H9 (cell line): ENCODE measurements around the gene CYP2B6. TPM values are rescaled to one million over a fixed set of nuclear protein-coding genes. Genes with fewer than 3 reads are reported as not detected.

Source experiments
- DNase-seq: peaks from one replicate; pipeline ENCODE4 v3.0.0-alpha.2; 2017
- H2AFZ ChIP-seq: one replicate; pipeline ENCODE4 v1.6.1; 2013; ENCODE audit warnings: mild to moderate bottlenecking, low read length, control low read depth, moderate library complexity
- H2AK5ac ChIP-seq: 2 replicates; pipeline ENCODE4 v1.6.1; 2013; ENCODE audit warnings: low read length, control low read depth, mixed read lengths; ENCODE audit not compliant: insufficient read length
- H2BK120ac ChIP-seq: one replicate; pipeline ENCODE4 v1.6.1; 2013; ENCODE audit warnings: low read depth, mild to moderate bottlenecking, low read length, control low read depth, inconsistent platforms; ENCODE audit not compliant: poor library complexity, severe bottlenecking
- H2BK12ac ChIP-seq: 2 replicates; pipeline ENCODE4 v1.6.1; 2013; ENCODE audit warnings: low read length, control low read depth, mixed read lengths, low read depth; ENCODE audit not compliant: insufficient read length
- H2BK15ac ChIP-seq: 2 replicates; pipeline ENCODE4 v1.6.1; 2013; ENCODE audit warnings: low read depth, low read length, control low read depth
- H2BK20ac ChIP-seq: one replicate; pipeline ENCODE4 v1.6.1; 2013; ENCODE audit warnings: low read depth, mild to moderate bottlenecking, low read length, control low read depth, inconsistent platforms; ENCODE audit not compliant: poor library complexity, severe bottlenecking
- H2BK5ac ChIP-seq: 2 replicates; pipeline ENCODE4 v1.6.1; 2013; ENCODE audit warnings: low read length, control low read depth, mixed read lengths; ENCODE audit not compliant: insufficient read length
- H3K14ac ChIP-seq: 2 replicates; pipeline ENCODE4 v1.6.1; 2013; ENCODE audit warnings: low read length, control low read depth; ENCODE audit not compliant: insufficient read depth
- H3K18ac ChIP-seq: 2 replicates; pipeline ENCODE4 v1.6.1; 2013; ENCODE audit warnings: low read depth, mild to moderate bottlenecking, mixed read lengths, low read length, control low read depth; ENCODE audit not compliant: insufficient read length
- H3K23ac ChIP-seq: 2 replicates; pipeline ENCODE4 v1.6.1; 2013; ENCODE audit warnings: low read length, control low read depth, mixed read lengths, low read depth; ENCODE audit not compliant: insufficient read length
- H3K23me2 ChIP-seq: 2 replicates; pipeline ENCODE4 v1.6.1; 2013; ENCODE audit warnings: low read depth, mild to moderate bottlenecking, mixed read lengths, low read length, control low read depth; ENCODE audit not compliant: insufficient read length, poor library complexity, severe bottlenecking
- H3K27ac ChIP-seq: 2 replicates; pipeline ENCODE4 v1.5.1; 2013; ENCODE audit warnings: low read length, control low read depth, mixed read lengths, low read depth; ENCODE audit not compliant: insufficient read length
- H3K27me3 ChIP-seq: 2 replicates; pipeline ENCODE4 v1.6.1; 2013; ENCODE audit warnings: low read length, control low read depth, inconsistent platforms; ENCODE audit not compliant: insufficient read depth
- H3K4ac ChIP-seq: 2 replicates; pipeline ENCODE4 v1.6.1; 2013; ENCODE audit warnings: low read depth, mild to moderate bottlenecking, control low read depth, inconsistent platforms, low read length, moderate library complexity
- H3K4me1 ChIP-seq: 2 replicates; pipeline ENCODE4 v1.6.1; 2013; ENCODE audit warnings: low read length, control low read depth, inconsistent platforms; ENCODE audit not compliant: insufficient read depth
- H3K4me2 ChIP-seq: 2 replicates; pipeline ENCODE4 v1.6.1; 2013; ENCODE audit warnings: low read length, control low read depth, mixed read lengths; ENCODE audit not compliant: insufficient read length, insufficient read depth
- H3K56ac ChIP-seq: 2 replicates; pipeline ENCODE4 v1.6.1; 2013; ENCODE audit warnings: low read depth, mild to moderate bottlenecking, mixed read lengths, low read length, control low read depth; ENCODE audit not compliant: insufficient read length
- H3K79me1 ChIP-seq: 2 replicates; pipeline ENCODE4 v1.6.1; 2013; ENCODE audit warnings: low read depth, mild to moderate bottlenecking, moderate library complexity, low read length, control low read depth, inconsistent platforms; ENCODE audit not compliant: insufficient read depth, poor library complexity, severe bottlenecking
- H3K79me2 ChIP-seq: 2 replicates; pipeline ENCODE4 v1.6.1; 2013; ENCODE audit warnings: low read length, control low read depth, inconsistent platforms; ENCODE audit not compliant: insufficient read depth
- H3K9ac ChIP-seq: 2 replicates; pipeline ENCODE4 v1.6.1; 2013; ENCODE audit warnings: low read length, control low read depth, mixed read lengths; ENCODE audit not compliant: insufficient read length; ENCODE audit errors: extremely low read depth
- H3K9me3 ChIP-seq: one replicate; pipeline ENCODE4 v1.6.1; 2013; ENCODE audit warnings: low read depth, low read length, inconsistent platforms; ENCODE audit not compliant: control insufficient read depth
- H3T11ph ChIP-seq: one replicate; pipeline ENCODE4 v1.6.1; 2013; ENCODE audit warnings: mild to moderate bottlenecking, low read length, control low read depth, inconsistent platforms
- H4K20me1 ChIP-seq: one replicate; pipeline ENCODE4 v1.6.1; 2013; ENCODE audit not compliant: control insufficient read depth, insufficient read length, insufficient read depth
- H4K5ac ChIP-seq: 2 replicates; pipeline ENCODE4 v1.6.1; 2013; ENCODE audit warnings: low read depth, mild to moderate bottlenecking, mixed read lengths, low read length, control low read depth; ENCODE audit not compliant: insufficient read length
- H4K8ac ChIP-seq: replicated peaks from 2 replicates; pipeline ENCODE4 v1.6.1; 2013; ENCODE audit warnings: low read length, control low read depth, mixed read lengths, low read depth; ENCODE audit not compliant: insufficient read length
- H4K91ac ChIP-seq: 2 replicates; pipeline ENCODE4 v1.6.1; 2013; ENCODE audit warnings: low read depth, mild to moderate bottlenecking, moderate library complexity, mixed read lengths, low read length, control low read depth; ENCODE audit not compliant: insufficient read length
- H3K27ac Mint-ChIP-seq, 3 experiments: 2 replicates in 2 of 3; 3 replicates in 1 of 3; pipeline ENCODE4 v1.8.0; 2020 to 2021; ENCODE audit warnings: mixed read lengths in 3 of 3, mild to moderate bottlenecking in 1 of 3, moderate library complexity in 1 of 3
- H3K27me3 Mint-ChIP-seq: 2 replicates; pipeline ENCODE4 v1.8.0; 2021; ENCODE audit warnings: low read depth, mild to moderate bottlenecking, moderate library complexity, mixed read lengths
- H3K36me3 Mint-ChIP-seq, 3 experiments: 2 replicates in 2 of 3; 3 replicates in 1 of 3; pipeline ENCODE4 v1.8.0; 2020 to 2021; ENCODE audit warnings: low read depth in 3 of 3, mixed read lengths in 3 of 3; ENCODE audit not compliant: insufficient read depth in 1 of 3
- H3K4me1 Mint-ChIP-seq, 2 experiments: 2 replicates each; pipeline ENCODE4 v1.8.0; 2020; ENCODE audit warnings: mixed read lengths in 2 of 2
- H3K4me3 Mint-ChIP-seq, 2 experiments: 2 replicates in 1 of 2; 3 replicates in 1 of 2; pipeline ENCODE4 v1.8.0; 2020 to 2021; ENCODE audit warnings: mild to moderate bottlenecking in 2 of 2, mixed read lengths in 2 of 2, moderate library complexity in 1 of 2
- H3K9me3 Mint-ChIP-seq, 2 experiments: 2 replicates in 1 of 2; 3 replicates in 1 of 2; pipeline ENCODE4 v1.8.0; 2020; ENCODE audit warnings: mild to moderate bottlenecking in 2 of 2, mixed read lengths in 2 of 2, moderate library complexity in 1 of 2
- CTCF ChIP-seq: fragments of 200-600 bp; sonication (generic); conservative IDR thresholded peaks from 3 replicates; pipeline ENCODE4 v1.8.0; 2021; ENCODE audit warnings: antibody characterized with exemption, mild to moderate bottlenecking
- WGBS: extraction: QIAGEN DNeasy Blood & Tissue Kit; methylation state at CpG from one replicate; pipeline ENCODE4 v1.1.7; 2013; ENCODE audit warnings: missing lambda C conversion rate, low lambda C conversion rate, mixed read lengths; ENCODE audit not compliant: insufficient read length; ENCODE audit errors: extremely low coverage; 5-methylcytosine and 5-hydroxymethylcytosine counted together
- total RNA-seq: library from RNA; stranded (reverse); gene quantifications from 2 replicates; pipeline ENCODE4 v1.2.1, GENCODE V29; 2021

The CYP2B6 gene
- total RNA-seq, 1 experiment from 2014 or later = 3.0 TPM

GRCh38 chr19:40948580-40949299 lies 42.3 kb upstream of the CYP2B6 start:
- H4K8ac ChIP-seq = no peak overlapping the region
- no peak overlapping the region for H3K9ac ChIP-seq
- no peak overlapping the region for H3K4me2 ChIP-seq
- H2BK120ac ChIP-seq = no peak overlapping the region
- no peaks in the 10 kb centered on the region for H3K4me1 ChIP-seq
- no peak for TF ChIP-seq CTCF
- H3K23ac ChIP-seq = no peak overlapping the region
- H3K4me3 Mint-ChIP-seq = no peak overlapping the region
- H3K79me1 ChIP-seq = no peaks in the 10 kb centered on the region
- H4K20me1 ChIP-seq = no peaks in the 10 kb centered on the region
- H3K18ac ChIP-seq = no peak overlapping the region
- peaks cover 2 to 11% (median 5%) of the 10 kb centered on the region in 3 experiments; a peak in 3 of 7 replicates for H3K36me3 Mint-ChIP-seq
- H3K14ac ChIP-seq = no peak overlapping the region
- no peak overlapping the region for H3T11ph ChIP-seq
- H2BK5ac ChIP-seq = no peak overlapping the region
- no peak overlapping the region for H3K27ac Mint-ChIP-seq
- H3K9me3 Mint-ChIP-seq = peaks cover 33 to 34% of the 10 kb centered on the region in 2 experiments
- H3K4me1 Mint-ChIP-seq = 0 out of 4 replicates have a peak, but pooled peaks cover 0 to 2% of the 10 kb centered on the region in 2 experiments
- peaks cover 17% of the 10 kb centered on the region for H3K27me3 Mint-ChIP-seq
- H3K79me2 ChIP-seq = no peaks in the 10 kb centered on the region
- H3K27me3 ChIP-seq = no peaks in the 10 kb centered on the region
- no peak overlapping the region for H3K27ac ChIP-seq
- H3K23me2 ChIP-seq = no peaks in the 10 kb centered on the region
- H3K4ac ChIP-seq = no peak overlapping the region
- no peak overlapping the region for H2BK20ac ChIP-seq
- H3K56ac ChIP-seq = no peak overlapping the region
- no peak overlapping the region for H2AK5ac ChIP-seq
- H2BK12ac ChIP-seq = no peak overlapping the region
- H2BK15ac ChIP-seq = no peak overlapping the region
- H4K91ac ChIP-seq = no peak overlapping the region
- H2AFZ ChIP-seq = no peak overlapping the region
- no CpG with 5 or more reads among the region's 18 CpGs for WGBS
- peaks cover 15% of the 10 kb centered on the region for H3K9me3 ChIP-seq
- no peak overlapping the region for H4K5ac ChIP-seq
- DNase-seq = no peak
